Bronchial epithelial cell (primary cell): ENCODE results near the gene ALDH18A1. TPM values are rescaled to one million over a fixed set of nuclear protein-coding genes. Genes with fewer than 3 reads are reported as not detected.
A peak's percentile ranks its signal among the peaks of the same experiment; 100 is the strongest.

ENCODE experiments used
- DNase-seq: peaks from one replicate; pipeline ENCODE4 v3.0.0-alpha.2; 2010; ENCODE audit warnings: low read depth
- FAIRE-seq: peaks from 2 replicates; lab custom pipeline; 2011; peaks lifted over from hg19 to GRCh38; lab: Jason Lieb, UNC
- H3K27me3 ChIP-seq: 2 replicates; pipeline ENCODE4 v1.5.1; 2011; ENCODE audit warnings: low read length; ENCODE audit not compliant: control insufficient read depth, insufficient read depth
- H3K36me3 ChIP-seq: 2 replicates; pipeline ENCODE4 v1.5.1; 2011; ENCODE audit warnings: low read length; ENCODE audit not compliant: control insufficient read depth, insufficient read depth
- H3K4me3 ChIP-seq: 2 replicates; pipeline ENCODE4 v1.5.1; 2011; ENCODE audit warnings: mild to moderate bottlenecking, low read depth, low read length, control low read depth
- total RNA-seq: library from RNA; depleted of rRNA; stranded (reverse); fragments of >200 nt; gene quantifications from 2 replicates; pipeline ENCODE4 v1.2.1, GENCODE V29; 2014
- TF ChIP-seq, protein P1 (sequence below): IDR thresholded peaks from 2 replicates; pipeline ENCODE4 v1.5.1; 2011; ENCODE audit warnings: mild to moderate bottlenecking, moderate library complexity, low read length, control low read depth, inconsistent platforms; ENCODE audit not compliant: insufficient read depth, severe bottlenecking

Gene ALDH18A1
- total RNA-seq, 1 donor from 2014 or later = 68.4 TPM

DNA sequence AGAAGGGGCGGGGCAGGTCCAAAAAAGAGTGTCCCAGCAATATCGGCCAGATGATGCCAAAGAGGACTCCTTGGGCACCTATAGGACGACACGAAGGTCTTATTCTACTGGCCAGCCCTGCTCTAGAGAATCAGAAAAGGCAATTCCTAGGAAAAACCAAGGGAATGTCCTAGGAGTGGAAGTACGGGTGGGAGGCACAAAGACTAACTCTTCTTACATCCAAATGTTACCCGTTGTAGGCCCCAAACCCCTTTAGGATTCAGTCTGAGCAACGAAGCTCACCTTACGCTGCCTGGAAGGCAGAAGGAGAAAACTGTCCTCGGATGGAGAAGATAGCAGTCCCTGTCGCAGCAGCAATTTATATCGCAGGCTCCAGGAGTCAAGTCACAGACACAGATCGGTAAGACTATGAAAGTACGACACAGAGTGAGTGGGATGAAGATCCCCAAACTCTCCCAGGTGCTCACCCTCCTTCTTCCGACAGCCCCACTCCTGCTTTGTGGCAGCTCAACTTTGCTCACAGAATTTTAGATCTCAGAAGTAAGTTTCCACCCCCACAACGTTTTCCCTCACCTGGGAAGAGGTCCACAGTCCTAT is 36.7 kb upstream of the ALDH18A1 start:
- TF ChIP-seq, protein P1, sequence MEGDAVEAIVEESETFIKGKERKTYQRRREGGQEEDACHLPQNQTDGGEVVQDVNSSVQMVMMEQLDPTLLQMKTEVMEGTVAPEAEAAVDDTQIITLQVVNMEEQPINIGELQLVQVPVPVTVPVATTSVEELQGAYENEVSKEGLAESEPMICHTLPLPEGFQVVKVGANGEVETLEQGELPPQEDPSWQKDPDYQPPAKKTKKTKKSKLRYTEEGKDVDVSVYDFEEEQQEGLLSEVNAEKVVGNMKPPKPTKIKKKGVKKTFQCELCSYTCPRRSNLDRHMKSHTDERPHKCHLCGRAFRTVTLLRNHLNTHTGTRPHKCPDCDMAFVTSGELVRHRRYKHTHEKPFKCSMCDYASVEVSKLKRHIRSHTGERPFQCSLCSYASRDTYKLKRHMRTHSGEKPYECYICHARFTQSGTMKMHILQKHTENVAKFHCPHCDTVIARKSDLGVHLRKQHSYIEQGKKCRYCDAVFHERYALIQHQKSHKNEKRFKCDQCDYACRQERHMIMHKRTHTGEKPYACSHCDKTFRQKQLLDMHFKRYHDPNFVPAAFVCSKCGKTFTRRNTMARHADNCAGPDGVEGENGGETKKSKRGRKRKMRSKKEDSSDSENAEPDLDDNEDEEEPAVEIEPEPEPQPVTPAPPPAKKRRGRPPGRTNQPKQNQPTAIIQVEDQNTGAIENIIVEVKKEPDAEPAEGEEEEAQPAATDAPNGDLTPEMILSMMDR = no peak
- H3K36me3 ChIP-seq = peaks cover 2% of the 10 kb centered on the region
- DNase-seq (peak; percentile 10), FAIRE-seq (peak; percentile 83)
- H3K4me3 ChIP-seq = peak overlapping the region; percentile 81
- H3K27me3 ChIP-seq = no peaks in the 10 kb centered on the region

DNA sequence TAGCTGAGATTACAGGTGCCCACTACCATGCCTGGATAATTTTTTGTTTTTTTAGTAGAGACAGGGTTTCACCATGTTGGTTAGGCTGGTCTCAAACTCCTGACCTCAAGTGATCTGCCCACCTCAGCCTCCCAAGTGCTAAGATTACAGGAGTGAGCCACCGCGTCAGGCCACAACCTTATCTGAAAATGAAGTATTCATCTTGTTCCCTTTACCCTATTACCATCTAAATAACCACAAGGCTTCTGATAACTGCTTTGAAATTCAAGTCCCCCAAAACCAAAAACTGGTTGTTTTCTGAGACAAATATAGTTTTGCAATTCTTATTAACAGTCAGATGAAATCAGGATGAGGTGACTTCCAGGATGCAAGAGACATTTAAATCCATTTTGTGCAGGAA is 34.8 kb upstream of the ALDH18A1 start:
- peaks cover 7% of the 10 kb centered on the region for H3K36me3 ChIP-seq
- no peak for FAIRE-seq
- no peak overlapping the region for H3K4me3 ChIP-seq
- no peaks in the 10 kb centered on the region for H3K27me3 ChIP-seq
- TF ChIP-seq, protein P1 = no peak
- DNase-seq = no peak

DNA sequence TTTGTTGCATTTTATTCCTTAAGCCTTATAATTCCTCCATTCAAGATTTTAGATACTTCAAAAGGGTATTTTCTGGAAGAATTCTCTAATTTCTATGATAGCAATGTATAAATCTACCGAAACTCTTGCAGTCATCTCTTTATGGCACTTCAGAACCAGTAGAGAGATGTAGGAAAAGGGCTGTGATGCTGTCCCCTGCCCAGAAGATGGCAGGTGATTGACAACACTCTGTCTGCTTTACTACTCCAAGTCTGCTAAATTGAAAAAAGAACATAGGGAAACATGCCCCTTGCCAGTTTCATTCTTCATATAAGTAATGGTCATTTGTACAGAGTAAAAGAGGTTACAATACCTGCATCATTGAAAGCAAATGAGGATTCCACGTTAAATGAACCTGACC is 32.1 kb upstream of the ALDH18A1 start:
- Histone ChIP-seq H3K27me3 (no peaks in the 10 kb centered on the region), H3K36me3 (peaks cover 7% of the 10 kb centered on the region), H3K4me3 (no peak overlapping the region)
- TF ChIP-seq, protein P1 = no peak
- FAIRE-seq = no peak
- no peak for DNase-seq

DNA sequence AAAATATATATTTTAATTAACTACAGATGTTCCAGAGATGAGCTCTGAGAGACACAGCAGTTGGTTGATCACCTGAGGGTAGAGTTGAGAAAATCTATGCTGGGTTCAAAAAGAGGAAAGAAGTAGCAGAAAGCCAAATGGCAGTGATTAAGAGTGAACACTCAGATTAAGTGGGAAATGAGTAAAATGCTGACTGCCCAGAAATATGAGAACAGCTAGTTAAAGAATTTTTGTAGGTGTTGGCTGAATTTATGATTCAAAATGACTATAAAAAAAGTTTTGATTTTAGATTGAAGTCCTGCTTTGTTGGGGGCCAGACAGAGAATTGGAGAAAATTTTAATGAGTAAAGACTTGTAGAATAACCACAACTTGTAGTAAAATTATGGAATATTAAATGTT is 27.5 kb upstream of the ALDH18A1 start:
- FAIRE-seq (no peak), DNase-seq (no peak)
- TF ChIP-seq, protein P1 = no peak
- no peak overlapping the region for H3K4me3 ChIP-seq
- no peaks in the 10 kb centered on the region for H3K27me3 ChIP-seq
- peaks cover 11% of the 10 kb centered on the region for H3K36me3 ChIP-seq

DNA sequence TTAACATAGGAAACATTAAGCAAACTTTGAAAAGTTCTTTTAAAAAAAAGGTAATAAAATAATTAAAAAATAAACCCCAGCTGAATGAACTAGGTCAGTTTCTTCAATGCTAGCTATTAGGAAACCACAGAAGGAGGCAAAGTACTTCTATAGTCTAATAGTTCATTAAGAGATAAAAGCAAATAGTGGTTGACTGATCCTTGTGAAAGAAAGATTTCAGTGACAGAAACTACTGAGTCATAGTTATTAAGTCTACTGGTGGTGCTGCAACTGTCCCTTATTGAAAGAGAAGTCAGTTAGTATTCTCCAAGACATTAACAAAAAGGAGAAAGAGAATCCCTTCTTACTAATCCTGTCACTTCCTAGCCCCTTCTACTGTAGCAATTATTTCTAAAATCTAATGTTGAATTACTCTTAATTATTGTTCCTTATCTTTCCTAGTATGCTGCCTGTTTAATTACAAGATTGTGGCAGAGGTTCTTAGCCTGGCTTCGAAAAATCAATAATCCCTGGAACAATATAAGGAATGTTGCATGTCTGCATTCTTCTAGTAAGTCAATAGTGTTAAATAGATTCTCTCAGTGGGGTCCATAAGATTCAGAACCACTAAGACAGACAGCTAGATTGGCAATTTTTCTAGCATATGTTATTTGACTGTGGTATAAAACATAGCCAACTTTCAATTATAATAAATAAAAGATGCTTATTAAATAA is 19.0 kb upstream of the ALDH18A1 start:
- no peak for FAIRE-seq
- peak; percentile 18 for DNase-seq
- H3K4me3 ChIP-seq = no peak overlapping the region
- H3K36me3 ChIP-seq = no peaks in the 10 kb centered on the region
- no peaks in the 10 kb centered on the region for H3K27me3 ChIP-seq
- TF ChIP-seq, protein P1 = no peak
